HG03103 (cell line): ENCODE data around the gene DIAPH1.

Experiments
- ATAC-seq: cut with Tn5 transposase; IDR thresholded peaks from one replicate; pipeline ENCODE4 v1.9.1; 2021; ENCODE audit warnings: low read depth; ENCODE audit not compliant: unreplicated experiment

The DIAPH1 gene

GRCh38 chr5:141522301-141522700 is 96.5 kb downstream of the DIAPH1 start:
- no peak for ATAC-seq

GRCh38 chr5:141521244-141521781 is 97.5 kb downstream of the DIAPH1 start:
- ATAC-seq: no peak

GRCh38 chr5:141519605-141520565 is 98.9 kb downstream of the DIAPH1 start:
- no peak for ATAC-seq

GRCh38 chr5:141518618-141519015 is 100.2 kb downstream of the DIAPH1 start:
- no peak for ATAC-seq

- ATAC-seq: no peak
Measured at GRCh38 chr5:141517880-141518617, 100.8 kb downstream of the DIAPH1 start.

- ATAC-seq: no peak
Measured at GRCh38 chr5:141517312-141517711, 101.5 kb downstream of the DIAPH1 start.

- no peak for ATAC-seq
Measured at GRCh38 chr5:141516672-141517025, 102.2 kb downstream of the DIAPH1 start.

GRCh38 chr5:141515946-141516671 is 102.7 kb downstream of the DIAPH1 start:
- ATAC-seq: no peak

- no peak for ATAC-seq
Measured at GRCh38 chr5:141515141-141515540, 103.7 kb downstream of the DIAPH1 start.

- peak; percentile 2 for ATAC-seq
Measured at GRCh38 chr5:141514330-141515133, 104.3 kb downstream of the DIAPH1 start.

GRCh38 chr5:141513627-141514329 is 105.0 kb downstream of the DIAPH1 start:
- ATAC-seq: peak; percentile 26

GRCh38 chr5:141512911-141513626 is 105.7 kb downstream of the DIAPH1 start:
- ATAC-seq: no peak

GRCh38 chr5:141512390-141512910 is 106.3 kb downstream of the DIAPH1 start:
- no peak for ATAC-seq

GRCh38 chr5:141511771-141512325 is 107.0 kb downstream of the DIAPH1 start:
- ATAC-seq: no peak

- ATAC-seq: no peak
Measured at GRCh38 chr5:141510850-141511601, 107.8 kb downstream of the DIAPH1 start.

GRCh38 chr5:141510160-141510559 is 108.6 kb downstream of the DIAPH1 start:
- ATAC-seq: no peak

GRCh38 chr5:141508798-141509611 is 109.8 kb downstream of the DIAPH1 start:
- no peak for ATAC-seq
